ENCODE data around the gene SCRN2.

SCRN2 gene

GRCh38 chr17:47860386-47860785, 19.3 kb upstream of the SCRN2 start (continued):
- TF ChIP-seq TCF4 (CRISPR knock-in tag; IDR thresholded peaks at IDR 0.05; ENCODE audit: borderline replicate concordance) (no peak), TOX (CRISPR knock-in tag; IDR thresholded peaks at IDR 0.05; ENCODE audit: borderline replicate concordance) (no peak), BACH2 (CRISPR knock-in tag; IDR thresholded peaks at IDR 0.05; ENCODE audit: borderline replicate concordance) (no peak)

GRCh38 chr17:47857551-47858455, 16.7 kb upstream of the SCRN2 start:
- no peak for ATAC-seq
- no peak for TF ChIP-seq TSHZ2 (CRISPR knock-in tag; IDR thresholded peaks at IDR 0.05)
- TF ChIP-seq RARB (CRISPR knock-in tag; IDR thresholded peaks at IDR 0.05) = no peak
- TF ChIP-seq PATZ1 (CRISPR knock-in tag; IDR thresholded peaks at IDR 0.05; ENCODE audit: borderline replicate concordance) = no peak
- TF ChIP-seq BACH2 (CRISPR knock-in tag; IDR thresholded peaks at IDR 0.05; ENCODE audit: borderline replicate concordance) = no peak
- TF ChIP-seq TCF4 (CRISPR knock-in tag; IDR thresholded peaks at IDR 0.05; ENCODE audit: borderline replicate concordance) = no peak
- no peak for TF ChIP-seq ZNF8 (CRISPR knock-in tag; IDR thresholded peaks at IDR 0.05)
- no peak for TF ChIP-seq TOX (CRISPR knock-in tag; IDR thresholded peaks at IDR 0.05; ENCODE audit: borderline replicate concordance)
- no peak for TF ChIP-seq ZFP30 (CRISPR knock-in tag; IDR thresholded peaks at IDR 0.05)
- no peak for TF ChIP-seq CSRNP3 (CRISPR knock-in tag; IDR thresholded peaks at IDR 0.05)

GRCh38 chr17:47856830-47857229, 15.8 kb upstream of the SCRN2 start:
- TF ChIP-seq ISL1 (CRISPR knock-in tag; IDR thresholded peaks at IDR 0.05) = no peak
- no peak for TF ChIP-seq TOX (CRISPR knock-in tag; IDR thresholded peaks at IDR 0.05; ENCODE audit: borderline replicate concordance)
- TF ChIP-seq CSRNP3 (CRISPR knock-in tag; IDR thresholded peaks at IDR 0.05) = no peak
- no peak for TF ChIP-seq SNAI2 (CRISPR knock-in tag; IDR thresholded peaks at IDR 0.05)
- TF ChIP-seq TSHZ2 (CRISPR knock-in tag; IDR thresholded peaks at IDR 0.05) = no peak
- no peak for TF ChIP-seq ZFP3 (CRISPR knock-in tag; IDR thresholded peaks at IDR 0.05)
- TF ChIP-seq TCF4 (CRISPR knock-in tag; IDR thresholded peaks at IDR 0.05; ENCODE audit: borderline replicate concordance) = no peak
- no peak for TF ChIP-seq BACH2 (CRISPR knock-in tag; IDR thresholded peaks at IDR 0.05; ENCODE audit: borderline replicate concordance)
- TF ChIP-seq CSDC2 (CRISPR knock-in tag; IDR thresholded peaks at IDR 0.05) = no peak
- TF ChIP-seq ZNF70 (CRISPR knock-in tag; IDR thresholded peaks at IDR 0.05) = no peak
- TF ChIP-seq OSR1 (CRISPR knock-in tag; IDR thresholded peaks at IDR 0.05) = no peak
- TF ChIP-seq PPARA (CRISPR knock-in tag; IDR thresholded peaks at IDR 0.05; ENCODE audit: borderline replicate concordance) = no peak
- TF ChIP-seq ZC3H10 (CRISPR knock-in tag; IDR thresholded peaks at IDR 0.05) = no peak
- no peak for TF ChIP-seq ESRRG (CRISPR knock-in tag; IDR thresholded peaks at IDR 0.05)
- ATAC-seq = no peak

Data from SK-N-SH treated with all-trans-retinoic acid at 6 μM for 48 hours (cell line).